Spleen (tissue), 7 donors: ENCODE results near the gene SSH2.

Experiments
- CTCF ChIP-seq, 11 experiments: fragments of 200-600 bp in 7 of 11; fragments of 450-650 bp in 4 of 11; sonication (generic) in 4 of 11; IDR thresholded peaks in 8 of 11; conservative IDR thresholded peaks in 3 of 11; 1 replicate in 7 of 11; 2 replicates in 4 of 11; pipeline versions ENCODE4 v1.4.0 to v1.8.0; 2016 to 2021; ENCODE audit warnings: antibody characterized with exemption in 11 of 11, inconsistent platforms in 4 of 11, mild to moderate bottlenecking in 1 of 11
- POLR2A ChIP-seq, 3 donors: fragments of 450-650 bp; IDR thresholded peaks; one replicate each; pipeline ENCODE4 v1.5.1; 2017; ENCODE audit warnings: antibody characterized with exemption in 3 of 3, mild to moderate bottlenecking in 1 of 3
- POLR2AphosphoS5 ChIP-seq, 3 donors: sonication (generic); formaldehyde crosslinking; IDR thresholded peaks; one replicate each; pipeline ENCODE4 v1.5.1; 2017; ENCODE audit warnings: antibody characterized with exemption in 3 of 3
- donor health status: DM: no; HTN: no; CAD: no; lungs with moderate emphysema.
- donor health status: DM: no; HTN: no; CAD: no.
- donor health status: DM: no; HTN: no; CAD: no.

- TF ChIP-seq CTCF (IDR thresholded peaks at IDR 0.05 in 8 of 11, conservative IDR thresholded peaks at IDR 0.05 in 3 of 11) (no peak), POLR2A (IDR thresholded peaks at IDR 0.05) (no peak), POLR2AphosphoS5 (IDR thresholded peaks at IDR 0.05) (no peak)
These were observed 317.4 kb downstream of the SSH2 start for GRCh38 chr17:29612404-29613280.
